Hepatic stellate cell (primary cell): Measurements from ENCODE around the gene MED13L.

Experiments
- DNase-seq: peaks from one replicate; pipeline ENCODE4 v3.0.0; 2011; ENCODE audit warnings: low spot score

The MED13L gene

DNA sequence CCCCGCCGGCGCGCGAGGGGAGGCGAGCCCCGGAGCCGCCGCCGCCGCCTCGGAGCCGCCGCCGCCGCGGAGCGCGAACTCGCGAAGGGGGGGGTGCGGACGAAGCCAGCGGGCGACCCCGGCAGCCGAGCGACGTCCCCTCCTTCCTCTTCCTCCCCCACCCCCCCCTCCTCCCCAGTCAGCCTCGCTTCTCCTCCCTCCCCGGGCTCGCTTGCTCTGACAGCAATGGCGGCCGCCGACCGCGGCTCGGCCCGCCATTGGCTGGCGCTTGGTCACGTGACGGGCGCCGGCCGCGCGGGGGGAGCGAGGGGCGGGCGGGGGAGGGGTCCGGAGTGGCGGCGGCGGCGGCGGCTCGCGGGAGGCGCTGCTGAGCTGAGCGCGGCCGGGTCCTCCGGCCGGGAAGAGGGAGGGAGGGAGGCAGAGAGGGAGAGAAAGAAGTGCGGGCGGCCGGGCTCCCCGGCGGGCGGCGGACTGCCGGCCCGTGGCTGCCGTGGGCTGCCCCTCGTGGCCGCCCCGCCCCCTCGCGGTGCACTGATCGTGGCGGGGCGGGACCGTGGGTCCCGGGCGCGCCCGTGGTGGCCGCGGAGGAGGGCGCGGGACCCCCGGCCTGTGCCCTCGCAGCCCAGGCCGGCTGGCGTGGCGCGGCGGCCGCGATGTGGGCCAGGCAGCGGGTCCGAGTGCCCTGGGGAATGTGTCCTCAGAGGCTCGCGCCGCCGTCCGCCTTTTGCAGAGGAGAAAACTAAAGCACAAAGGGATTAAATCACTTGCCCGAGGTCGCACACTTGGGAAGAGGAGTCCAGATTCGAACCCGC, at the start of gene MED13L:
Gene MED13L (minus strand): TSS at position 227 of the 812 bp plus-strand sequence. CDS start 562 bp downstream, outside the sequence.
- peak; percentile 97 for DNase-seq

- DNase-seq, result no peak
Measured at GRCh38 chr12:116325336-116325664, 47.8 kb upstream of the MED13L start.

- DNase-seq, result no peak
Measured at GRCh38 chr12:116324654-116325335, 47.3 kb upstream of the MED13L start.

DNA sequence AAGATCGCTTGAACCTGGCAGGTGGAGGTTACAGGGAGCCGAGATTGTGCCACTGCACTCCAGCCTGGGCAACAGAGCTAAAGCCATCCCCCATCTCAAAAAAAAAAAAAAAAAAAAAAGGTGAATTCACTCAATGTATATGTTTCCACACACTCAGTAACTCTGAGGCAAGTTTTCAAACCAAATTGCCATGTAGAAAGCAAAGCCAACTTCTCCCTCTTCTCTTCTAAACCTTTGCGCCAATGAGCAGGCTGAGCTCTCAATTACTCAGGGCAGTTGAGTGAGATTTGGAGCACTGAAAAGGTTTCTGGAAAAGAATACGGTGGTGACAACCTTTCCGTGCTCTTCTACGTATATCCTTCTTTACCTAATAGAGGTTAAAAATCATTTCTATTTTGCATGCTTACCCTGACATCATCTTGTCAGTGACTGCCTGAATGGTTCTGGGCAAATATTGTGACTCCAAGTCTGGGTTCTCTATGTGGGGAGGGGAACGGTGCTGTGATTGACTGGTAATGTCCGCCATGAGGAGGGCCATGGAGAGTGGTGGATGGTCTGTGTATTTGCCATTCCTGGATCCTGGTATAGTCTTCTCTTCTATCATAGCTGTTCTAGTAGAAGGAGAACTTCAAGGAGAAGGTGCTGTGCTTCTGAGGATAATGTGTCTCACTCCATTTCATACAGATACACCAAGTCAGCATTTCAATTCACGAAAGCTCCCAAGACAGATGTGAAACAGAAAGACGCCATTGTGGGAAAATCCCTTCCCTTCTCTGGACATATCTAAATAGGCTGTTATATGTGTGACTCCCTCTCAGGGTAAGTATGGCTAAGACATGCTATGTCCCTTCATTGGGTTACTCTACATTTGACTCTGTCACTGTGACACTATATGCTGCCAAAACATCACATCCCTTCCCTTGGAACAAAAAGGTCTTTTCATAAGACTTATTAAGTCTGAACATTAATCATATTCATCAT, 46.2 kb upstream of the MED13L start:
- no peak for DNase-seq

- no peak for DNase-seq
Measured at GRCh38 chr12:116321913-116322312, 44.4 kb upstream of the MED13L start.

- peak; percentile 18 for DNase-seq
Measured at GRCh38 chr12:116320791-116321217, 43.3 kb upstream of the MED13L start.

DNA sequence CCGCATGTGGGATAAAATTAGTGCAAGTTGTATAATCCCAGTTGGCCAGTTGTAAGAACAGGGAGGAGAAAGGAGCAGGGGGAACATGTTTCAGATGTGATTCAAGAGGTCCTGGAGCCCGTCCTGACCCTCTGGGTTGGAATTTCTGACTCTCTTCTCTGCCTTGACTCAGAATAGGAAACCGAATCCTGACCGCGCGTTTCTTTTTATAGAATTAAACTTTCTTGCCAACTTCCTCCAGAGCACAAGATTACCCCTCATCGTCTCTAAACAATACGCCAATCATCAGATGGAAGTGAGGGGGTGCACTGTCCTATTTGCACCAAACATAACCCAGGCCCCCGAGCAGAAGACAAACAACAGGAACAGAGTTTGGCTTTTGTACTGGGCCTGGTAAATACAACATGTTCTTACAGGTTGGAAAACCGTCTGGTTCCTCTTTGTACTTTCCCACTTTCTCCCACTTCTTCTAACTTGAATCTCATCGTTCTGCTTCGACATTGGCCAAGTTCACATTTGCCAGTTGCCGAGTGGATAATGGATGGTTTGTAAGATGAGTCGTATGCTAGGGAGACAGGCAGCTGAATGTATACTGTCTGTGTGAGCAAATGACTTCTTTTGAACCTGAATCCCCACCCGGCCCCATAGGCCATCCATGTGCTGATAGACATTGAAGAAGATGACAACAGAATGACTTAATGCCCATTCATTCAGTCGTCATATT, 42.6 kb upstream of the MED13L start:
- peak; percentile 77 for DNase-seq

- no peak for DNase-seq
Measured at GRCh38 chr12:116319233-116319897, 41.9 kb upstream of the MED13L start.

DNA sequence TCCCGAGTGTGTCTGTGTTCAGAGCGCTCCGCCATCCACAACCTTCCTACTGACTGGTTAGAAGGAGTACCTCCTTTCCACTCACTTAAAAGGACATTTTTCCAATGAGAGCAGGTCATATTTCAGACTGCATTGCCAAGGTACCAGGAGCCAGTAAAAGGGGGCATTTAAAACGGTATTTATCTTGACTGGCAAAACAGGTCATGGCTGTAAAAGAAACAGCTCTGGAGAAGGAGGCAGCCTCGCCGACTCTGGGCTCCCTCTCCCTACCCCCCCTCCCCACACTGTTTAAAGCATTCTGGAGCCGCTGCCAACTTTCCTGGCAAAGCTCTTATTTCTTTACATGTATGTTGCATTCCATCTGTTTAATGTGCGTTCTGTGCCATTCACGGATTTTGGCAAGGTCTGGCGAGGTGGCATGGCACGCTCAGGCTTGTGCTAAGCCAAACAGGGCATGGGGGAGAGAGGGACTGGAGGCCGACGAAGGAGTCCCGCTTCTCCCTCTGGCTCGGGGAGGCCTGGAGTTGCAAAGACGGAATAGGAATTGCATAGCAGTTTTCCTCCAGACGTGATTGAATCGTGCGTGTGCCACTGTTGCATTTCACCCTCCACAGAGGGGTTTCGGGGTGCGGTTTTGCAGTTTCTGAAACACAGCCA, 41.2 kb upstream of the MED13L start:
- DNase-seq, result no peak

DNA sequence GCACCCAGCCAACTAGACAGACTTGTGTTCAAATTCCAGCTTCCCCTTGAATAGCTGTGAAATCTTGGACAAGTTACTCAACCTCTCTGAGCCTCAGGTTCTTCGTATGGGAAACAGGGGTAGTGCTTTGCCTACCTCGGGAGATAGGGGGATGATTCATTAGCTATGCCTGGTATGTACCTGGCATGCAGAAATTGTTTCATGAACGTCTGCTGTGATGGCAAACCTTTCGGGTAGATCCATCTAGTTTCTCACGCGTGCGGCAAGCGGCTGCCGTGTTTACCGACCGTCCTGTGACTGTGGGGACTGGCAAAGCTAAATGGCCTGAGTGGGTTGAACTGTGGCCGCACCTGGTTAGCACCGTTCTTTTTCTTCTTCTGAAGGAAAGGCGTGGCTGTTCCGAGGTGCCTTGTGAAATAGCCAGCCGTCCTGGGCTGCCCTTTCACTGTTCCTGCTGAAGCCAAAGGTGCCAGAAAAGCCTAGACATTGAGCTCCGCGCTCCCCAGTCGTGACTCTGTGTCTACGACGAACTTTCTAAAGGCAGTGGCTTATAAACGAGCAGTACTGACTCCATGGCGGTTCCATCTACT, 40.6 kb upstream of the MED13L start:
- no peak for DNase-seq

- no peak for DNase-seq
Measured at GRCh38 chr12:116317139-116317538, 39.6 kb upstream of the MED13L start.

- DNase-seq, result no peak
Measured at GRCh38 chr12:116314477-116314876, 37.0 kb upstream of the MED13L start.

DNA sequence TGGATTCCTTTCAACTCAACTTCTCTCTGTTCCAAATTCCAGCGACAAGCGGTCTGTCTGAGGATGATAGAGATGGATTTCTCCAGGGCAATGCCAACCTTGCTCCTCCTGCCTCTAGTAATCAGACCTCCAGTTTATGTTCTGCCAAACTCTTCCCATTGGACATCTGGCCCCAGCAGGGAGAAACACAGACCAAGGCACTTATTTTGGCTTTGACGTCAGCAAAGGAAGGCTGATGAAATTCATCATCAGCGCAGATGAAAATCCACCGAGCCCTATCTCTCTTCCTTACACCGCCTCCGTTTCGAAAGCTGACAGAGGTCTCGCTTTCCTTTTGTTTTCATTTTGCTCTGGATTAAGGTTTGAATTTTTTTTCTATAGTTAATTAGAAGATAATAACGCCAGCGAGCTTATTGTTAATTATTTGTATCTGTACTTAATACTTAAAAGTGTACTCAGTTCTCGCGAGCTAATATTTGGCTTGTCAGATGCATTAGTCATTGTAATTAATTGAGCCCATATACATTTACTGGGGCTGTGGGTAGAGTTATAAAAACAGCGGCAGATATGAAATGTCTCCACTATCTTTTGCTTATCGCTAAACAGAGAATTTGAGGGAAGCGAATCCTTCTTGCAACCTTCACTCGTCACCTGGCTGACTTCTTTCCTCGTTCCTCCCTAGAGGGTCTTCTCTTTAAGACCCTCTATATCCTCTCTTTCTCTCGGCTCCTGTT, 35.9 kb upstream of the MED13L start:
- no peak for DNase-seq

- no peak for DNase-seq
Measured at GRCh38 chr12:116310082-116310481, 32.6 kb upstream of the MED13L start.

GRCh38 chr12:116309343-116309742, 31.9 kb upstream of the MED13L start:
- no peak for DNase-seq

DNA sequence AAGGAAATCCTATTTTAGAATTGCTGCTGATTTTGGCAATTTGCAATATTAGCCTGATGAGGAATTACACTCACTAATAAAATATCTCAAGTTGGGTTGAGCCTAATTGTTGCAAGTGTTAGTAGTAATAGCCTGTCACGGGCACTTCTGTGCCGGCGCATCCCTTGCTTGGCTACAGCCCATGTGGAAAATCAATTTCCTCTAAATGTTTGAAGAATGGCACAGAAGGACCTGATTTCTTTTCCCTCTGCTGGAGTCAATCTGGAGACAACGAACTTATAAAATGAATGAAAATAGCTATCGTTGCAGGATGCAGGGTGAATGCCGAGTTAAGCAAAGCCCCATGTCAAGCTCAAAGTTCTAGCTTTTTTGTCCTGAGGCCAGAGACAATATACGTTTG, 31.2 kb upstream of the MED13L start:
- DNase-seq, result no peak

DNA sequence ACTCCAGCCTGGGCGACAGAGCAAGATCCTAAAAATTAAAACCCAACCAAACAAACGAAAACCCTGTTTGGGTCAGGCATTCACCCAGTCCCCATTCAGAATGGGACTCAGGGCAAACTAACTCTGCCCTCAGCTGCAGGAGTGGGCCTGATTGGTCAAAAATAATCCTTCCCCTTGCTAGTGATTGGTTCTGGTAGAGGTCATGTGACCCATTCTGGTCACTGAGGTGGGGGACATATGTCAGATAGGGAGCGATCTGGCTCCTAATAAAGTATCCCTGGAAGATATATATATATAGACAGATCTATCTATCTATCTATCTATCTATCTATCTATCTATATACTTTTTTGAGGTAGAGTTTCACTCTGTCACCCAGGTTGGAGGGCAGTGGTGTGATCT, 29.5 kb upstream of the MED13L start:
- DNase-seq, result no peak

- DNase-seq, result no peak
Measured at GRCh38 chr12:116306506-116306905, 29.0 kb upstream of the MED13L start.

DNA sequence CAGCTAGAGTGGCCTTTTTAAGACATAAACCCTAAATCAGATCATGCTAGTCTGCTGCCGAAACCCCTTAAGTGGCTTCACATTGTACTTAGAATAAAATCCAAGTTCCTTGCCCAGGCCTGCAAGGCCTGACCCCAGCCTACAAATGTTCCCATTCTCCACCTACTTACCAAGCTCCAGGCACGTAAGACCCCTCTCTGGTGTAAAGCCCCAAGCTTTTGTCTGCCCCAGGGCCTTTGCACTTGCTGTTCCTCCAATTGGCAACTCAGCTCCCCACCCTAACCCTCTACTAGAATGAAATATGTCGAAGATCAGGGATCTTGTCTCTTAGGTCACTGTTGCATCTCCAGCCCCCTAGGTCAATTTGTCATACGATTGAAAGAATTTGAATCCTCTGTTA, 27.1 kb upstream of the MED13L start:
- no peak for DNase-seq

DNA sequence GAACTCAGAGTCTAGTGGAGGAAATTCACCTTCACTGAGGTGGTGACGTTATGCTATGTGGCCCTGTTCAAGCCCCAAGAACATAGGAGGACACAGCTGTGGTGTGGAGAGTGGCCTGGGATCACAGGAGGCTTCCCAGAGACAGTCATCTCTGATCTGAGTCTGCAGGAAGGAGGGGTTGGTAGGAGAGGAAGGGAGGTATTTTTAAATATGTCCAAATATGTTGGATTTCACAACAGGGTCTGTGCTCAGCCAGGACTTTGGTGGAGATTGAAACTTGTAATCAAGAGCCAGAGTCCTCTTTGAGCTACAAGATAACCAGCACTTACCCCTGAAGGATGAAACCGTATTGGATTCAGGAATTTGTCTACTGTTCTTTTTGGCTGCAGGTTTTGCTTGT, 26.4 kb upstream of the MED13L start:
- peak; percentile 60 for DNase-seq
